Measurements from ENCODE around the gene COX7B2.

- TF ChIP-seq CTCF (IDR thresholded peaks at IDR 0.05) (no peak), EZH2 (IDR thresholded peaks at IDR 0.05) (no peak)
These were observed 116.0 kb downstream of the COX7B2 start for GRCh38 chr4:46793036-46793435.
